Testis (tissue), 3 donors: ENCODE results near the gene NRXN3. TPM values are rescaled to one million over a fixed set of nuclear protein-coding genes. Genes with fewer than 3 reads are reported as not detected.

Source experiments
- DNase-seq: peaks from one replicate; pipeline ENCODE4 v3.0.0-alpha.2; 2019
- H3K27ac ChIP-seq, 2 donors: fragments of 200-600 bp; sonication (generic); one replicate each; pipeline ENCODE4 v1.5.1; 2019
- H3K27me3 ChIP-seq: fragments of 200-600 bp; sonication (generic); one replicate; pipeline ENCODE4 v1.5.1; 2019
- H3K36me3 ChIP-seq: fragments of 200-600 bp; sonication (generic); one replicate; pipeline ENCODE4 v1.5.1; 2017; ENCODE audit warnings: low read depth; ENCODE audit errors: missing control alignments
- H3K4me1 ChIP-seq: fragments of 200-600 bp; sonication (generic); one replicate; pipeline ENCODE4 v1.5.1; 2019
- H3K4me3 ChIP-seq, 2 donors: fragments of 200-600 bp; sonication (generic); one replicate each; pipeline ENCODE4 v1.5.1; 2017 to 2019
- H3K9me3 ChIP-seq: fragments of 200-600 bp; sonication (generic); one replicate; pipeline ENCODE4 v1.5.1; 2017
- CTCF ChIP-seq, 3 experiments: fragments of 450-650 bp in 2 of 3; fragments of 200-600 bp in 1 of 3; sonication (generic) in 1 of 3; IDR thresholded peaks; one replicate each; pipeline ENCODE4 v1.5.1; 2016 to 2019; ENCODE audit warnings: antibody characterized with exemption in 3 of 3, mild to moderate bottlenecking in 2 of 3, moderate library complexity in 1 of 3
- POLR2A ChIP-seq: fragments of 450-650 bp; IDR thresholded peaks from one replicate; pipeline ENCODE4 v1.6.1; 2017; ENCODE audit warnings: antibody characterized with exemption, mild to moderate bottlenecking, moderate library complexity
- WGBS, 2 donors: methylation state at CpG; one replicate each; pipeline ENCODE4 v1.1.5; 2018; 5-methylcytosine and 5-hydroxymethylcytosine counted together
- intact Hi-C: fragments of 100-400 bp; cut with DNase I; formaldehyde crosslinking; loops from one replicate; pipeline ENCODE4 v1.15.1; 2023; ENCODE audit warnings: low total_unique reads
- polyA plus RNA-seq: library from polyadenylated mRNA; stranded (reverse); fragments of 350-450 nt; fragmentation: Illumina TruSeq; extraction: RNeasy Lipid Tissue Mini Kit (QIAGEN cat#74804); gene quantifications from one replicate; pipeline ENCODE4 v1.2.3, GENCODE V29; 2014; ENCODE audit warnings: low read depth, low replicate concordance; ENCODE audit not compliant: insufficient read depth
- total RNA-seq, 2 donors: library from RNA; depleted of rRNA; stranded (reverse); fragments of >200 nt; gene quantifications; one replicate each; pipeline ENCODE4 v1.2.3, GENCODE V29; 2016

NRXN3 gene
- total and polyA plus RNA-seq, 3 donors from 2014 or later: 3.5 to 8.0 (median 3.9) TPM

GRCh38 chr14:78344290-78344689, 174.1 kb downstream of the NRXN3 start:
- intact Hi-C loops: no loop called here
- TF ChIP-seq CTCF (IDR thresholded peaks at IDR 0.05) (no peak), POLR2A (no peak)
- Histone ChIP-seq H3K4me1 (no peaks in the 10 kb centered on the region), H3K9me3 (no peaks in the 10 kb centered on the region), H3K36me3 (no peaks in the 10 kb centered on the region), H3K27me3 (no peaks in the 10 kb centered on the region), H3K27ac (no peak overlapping the region), H3K4me3 (no peak overlapping the region)
- 64 to 84% methylated on average over 4 of the region's 4 CpGs for WGBS, 2 donors
- no peak for DNase-seq

GRCh38 chr14:78345131-78345744, 175.1 kb downstream of the NRXN3 start:
- 47 to 56% methylated on average over 6 of the region's 6 CpGs for WGBS, 2 donors
- H3K4me1 ChIP-seq: no peaks in the 10 kb centered on the region
- H3K36me3 ChIP-seq: no peaks in the 10 kb centered on the region
- no peaks in the 10 kb centered on the region for H3K27me3 ChIP-seq
- TF ChIP-seq POLR2A: no peak
- TF ChIP-seq CTCF (IDR thresholded peaks at IDR 0.05): no peak
- DNase-seq: no peak
- no peaks in the 10 kb centered on the region for H3K9me3 ChIP-seq
- H3K27ac ChIP-seq: no peak overlapping the region
- no peak overlapping the region for H3K4me3 ChIP-seq
- intact Hi-C loops: no loop called here

GRCh38 chr14:78346747-78347146, 176.6 kb downstream of the NRXN3 start:
- no peak for DNase-seq
- no peaks in the 10 kb centered on the region for H3K27me3 ChIP-seq
- intact Hi-C loops: no loop called here
- no peaks in the 10 kb centered on the region for H3K4me1 ChIP-seq
- TF ChIP-seq POLR2A (no peak), CTCF (IDR thresholded peaks at IDR 0.05) (no peak)
- no peak overlapping the region for H3K27ac ChIP-seq
- H3K36me3 ChIP-seq: no peaks in the 10 kb centered on the region
- WGBS, 2 donors: 75 to 80% methylated on average over 5 of the region's 5 CpGs
- no peak overlapping the region for H3K4me3 ChIP-seq
- H3K9me3 ChIP-seq: no peaks in the 10 kb centered on the region

GRCh38 chr14:78355109-78355508, 184.9 kb downstream of the NRXN3 start:
- Histone ChIP-seq H3K27ac (no peak overlapping the region), H3K9me3 (no peaks in the 10 kb centered on the region), H3K4me1 (no peaks in the 10 kb centered on the region), H3K4me3 (no peak overlapping the region), H3K36me3 (no peaks in the 10 kb centered on the region), H3K27me3 (no peaks in the 10 kb centered on the region)
- intact Hi-C loops: no loop called here
- no peak for DNase-seq
- WGBS, 2 donors: 78 to 81% methylated on average over 3 of the region's 3 CpGs
- TF ChIP-seq CTCF (IDR thresholded peaks at IDR 0.05) (no peak), POLR2A (no peak)

- Histone ChIP-seq H3K36me3 (no peaks in the 10 kb centered on the region), H3K4me3 (no peak overlapping the region), H3K27ac (no peak overlapping the region), H3K9me3 (no peaks in the 10 kb centered on the region), H3K4me1 (no peaks in the 10 kb centered on the region), H3K27me3 (no peaks in the 10 kb centered on the region)
- TF ChIP-seq POLR2A (no peak), CTCF (IDR thresholded peaks at IDR 0.05) (no peak)
- 57 to 91% methylated on average over 3 of the region's 3 CpGs for WGBS, 2 donors
- DNase-seq: no peak
- intact Hi-C loops: no loop called here
Observed at GRCh38 chr14:78356391-78356790, 186.2 kb downstream of the NRXN3 start.
